ENCODE data around the gene AGBL4.

The AGBL4 gene

DNA sequence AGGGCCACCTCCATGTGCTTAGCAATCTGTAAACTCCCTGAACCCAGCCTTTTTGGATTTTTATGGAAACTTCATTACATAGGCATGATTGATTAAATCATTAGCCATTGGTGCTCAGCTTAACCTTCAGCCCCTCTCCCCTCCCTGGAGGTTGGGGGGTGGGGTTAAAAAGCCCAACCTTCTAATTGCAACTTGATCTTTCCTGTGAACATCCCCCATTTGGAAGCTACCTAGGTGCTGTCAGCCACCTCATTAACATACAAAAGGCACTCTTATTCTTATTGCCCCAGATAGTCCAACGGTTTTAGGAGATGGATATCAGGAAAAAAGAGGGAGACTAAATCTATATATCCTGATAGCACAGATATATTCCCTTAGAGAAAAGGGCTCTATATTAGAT lies 823.0 kb downstream of the AGBL4 start:
- no peak for TF ChIP-seq NFIC (IDR thresholded peaks at IDR 0.05)
- TF ChIP-seq FOXM1 (IDR thresholded peaks at IDR 0.05; ENCODE audit: borderline replicate concordance, low read depth) = no peak
- no peak for TF ChIP-seq TCF12 (IDR thresholded peaks at IDR 0.05; ENCODE audit: low read depth)
- TF ChIP-seq ZBTB7A (IDR thresholded peaks at IDR 0.05; ENCODE audit: low read depth) = no peak
- TF ChIP-seq CEBPB (IDR thresholded peaks at IDR 0.05) = no peak
- TF ChIP-seq RAD21 (IDR thresholded peaks at IDR 0.05; ENCODE audit: low read depth) = no peak
- TF ChIP-seq TAF1 (IDR thresholded peaks at IDR 0.05; ENCODE audit: low read depth) = no peak
- no peak for TF ChIP-seq EGR1 (IDR thresholded peaks at IDR 0.05)
- no peak for TF ChIP-seq CREB1 (IDR thresholded peaks at IDR 0.05; ENCODE audit: low read depth)
- TF ChIP-seq, protein P1, sequence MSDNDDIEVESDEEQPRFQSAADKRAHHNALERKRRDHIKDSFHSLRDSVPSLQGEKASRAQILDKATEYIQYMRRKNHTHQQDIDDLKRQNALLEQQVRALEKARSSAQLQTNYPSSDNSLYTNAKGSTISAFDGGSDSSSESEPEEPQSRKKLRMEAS (IDR thresholded peaks at IDR 0.05) = no peak
- TF ChIP-seq, protein P2, sequence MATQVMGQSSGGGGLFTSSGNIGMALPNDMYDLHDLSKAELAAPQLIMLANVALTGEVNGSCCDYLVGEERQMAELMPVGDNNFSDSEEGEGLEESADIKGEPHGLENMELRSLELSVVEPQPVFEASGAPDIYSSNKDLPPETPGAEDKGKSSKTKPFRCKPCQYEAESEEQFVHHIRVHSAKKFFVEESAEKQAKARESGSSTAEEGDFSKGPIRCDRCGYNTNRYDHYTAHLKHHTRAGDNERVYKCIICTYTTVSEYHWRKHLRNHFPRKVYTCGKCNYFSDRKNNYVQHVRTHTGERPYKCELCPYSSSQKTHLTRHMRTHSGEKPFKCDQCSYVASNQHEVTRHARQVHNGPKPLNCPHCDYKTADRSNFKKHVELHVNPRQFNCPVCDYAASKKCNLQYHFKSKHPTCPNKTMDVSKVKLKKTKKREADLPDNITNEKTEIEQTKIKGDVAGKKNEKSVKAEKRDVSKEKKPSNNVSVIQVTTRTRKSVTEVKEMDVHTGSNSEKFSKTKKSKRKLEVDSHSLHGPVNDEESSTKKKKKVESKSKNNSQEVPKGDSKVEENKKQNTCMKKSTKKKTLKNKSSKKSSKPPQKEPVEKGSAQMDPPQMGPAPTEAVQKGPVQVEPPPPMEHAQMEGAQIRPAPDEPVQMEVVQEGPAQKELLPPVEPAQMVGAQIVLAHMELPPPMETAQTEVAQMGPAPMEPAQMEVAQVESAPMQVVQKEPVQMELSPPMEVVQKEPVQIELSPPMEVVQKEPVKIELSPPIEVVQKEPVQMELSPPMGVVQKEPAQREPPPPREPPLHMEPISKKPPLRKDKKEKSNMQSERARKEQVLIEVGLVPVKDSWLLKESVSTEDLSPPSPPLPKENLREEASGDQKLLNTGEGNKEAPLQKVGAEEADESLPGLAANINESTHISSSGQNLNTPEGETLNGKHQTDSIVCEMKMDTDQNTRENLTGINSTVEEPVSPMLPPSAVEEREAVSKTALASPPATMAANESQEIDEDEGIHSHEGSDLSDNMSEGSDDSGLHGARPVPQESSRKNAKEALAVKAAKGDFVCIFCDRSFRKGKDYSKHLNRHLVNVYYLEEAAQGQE (IDR thresholded peaks at IDR 0.05; ENCODE audit: low read depth) = no peak
- no peak for TF ChIP-seq EP300 (IDR thresholded peaks at IDR 0.05; ENCODE audit: borderline replicate concordance)
- TF ChIP-seq TEAD4 (IDR thresholded peaks at IDR 0.05) = no peak
- TF ChIP-seq, protein P3, sequence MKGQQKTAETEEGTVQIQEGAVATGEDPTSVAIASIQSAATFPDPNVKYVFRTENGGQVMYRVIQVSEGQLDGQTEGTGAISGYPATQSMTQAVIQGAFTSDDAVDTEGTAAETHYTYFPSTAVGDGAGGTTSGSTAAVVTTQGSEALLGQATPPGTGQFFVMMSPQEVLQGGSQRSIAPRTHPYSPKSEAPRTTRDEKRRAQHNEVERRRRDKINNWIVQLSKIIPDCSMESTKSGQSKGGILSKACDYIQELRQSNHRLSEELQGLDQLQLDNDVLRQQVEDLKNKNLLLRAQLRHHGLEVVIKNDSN (IDR thresholded peaks at IDR 0.05) = no peak

DNA sequence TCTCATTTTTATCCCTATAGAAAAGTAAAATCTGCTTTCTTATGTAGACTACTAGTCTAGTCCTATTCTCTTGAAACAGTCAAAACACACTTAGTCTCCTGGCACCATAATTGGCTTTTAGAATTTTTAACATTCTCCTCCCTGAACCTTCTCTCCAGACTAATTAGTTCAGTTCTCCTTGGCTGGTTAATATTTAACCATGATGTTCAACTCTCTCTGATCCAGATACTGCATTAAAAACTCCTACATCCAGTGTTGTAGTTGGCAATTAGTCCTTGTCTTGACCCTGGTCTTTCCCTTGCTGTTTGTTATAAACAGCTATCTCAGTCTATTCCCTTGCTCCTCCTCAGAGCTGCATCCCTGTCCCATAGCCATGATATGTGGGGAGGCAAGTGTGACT lies 824.2 kb downstream of the AGBL4 start:
- TF ChIP-seq ZBTB7A (IDR thresholded peaks at IDR 0.05; ENCODE audit: low read depth) (no peak), TEAD4 (IDR thresholded peaks at IDR 0.05) (no peak), RAD21 (IDR thresholded peaks at IDR 0.05; ENCODE audit: low read depth) (no peak), TCF12 (IDR thresholded peaks at IDR 0.05; ENCODE audit: low read depth) (no peak), CREB1 (IDR thresholded peaks at IDR 0.05; ENCODE audit: low read depth) (no peak), FOXM1 (IDR thresholded peaks at IDR 0.05; ENCODE audit: borderline replicate concordance, low read depth) (no peak), EGR1 (IDR thresholded peaks at IDR 0.05) (no peak), CEBPB (IDR thresholded peaks at IDR 0.05) (no peak), NFIC (IDR thresholded peaks at IDR 0.05) (no peak), EP300 (IDR thresholded peaks at IDR 0.05; ENCODE audit: borderline replicate concordance) (no peak)
- TF ChIP-seq, protein P3 (IDR thresholded peaks at IDR 0.05) = no peak

DNA sequence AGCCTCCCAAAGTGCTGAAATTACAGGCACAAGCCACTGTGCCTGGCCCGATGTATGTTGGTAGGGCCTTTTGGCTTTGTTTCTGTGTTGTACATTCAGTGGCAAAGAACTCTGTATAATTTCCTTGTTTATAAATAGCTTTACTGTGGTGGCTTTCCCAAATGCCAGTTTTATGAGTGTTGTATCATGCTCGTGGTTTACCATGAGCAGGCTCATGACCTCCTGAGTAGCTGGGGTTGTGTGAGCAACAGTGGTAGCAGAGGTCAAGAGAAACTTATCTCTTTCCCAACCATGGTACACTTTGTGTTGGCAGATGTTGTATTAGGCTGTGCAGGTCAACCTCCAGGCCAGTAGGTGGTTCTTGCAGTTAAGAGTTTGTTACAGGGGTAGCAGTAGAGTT lies 826.7 kb downstream of the AGBL4 start:
- no peak for TF ChIP-seq NFIC (IDR thresholded peaks at IDR 0.05)
- no peak for TF ChIP-seq CREB1 (IDR thresholded peaks at IDR 0.05; ENCODE audit: low read depth)
- TF ChIP-seq EP300 (IDR thresholded peaks at IDR 0.05; ENCODE audit: borderline replicate concordance) = no peak
- TF ChIP-seq RAD21 (IDR thresholded peaks at IDR 0.05; ENCODE audit: low read depth) = no peak
- TF ChIP-seq ZBTB7A (IDR thresholded peaks at IDR 0.05; ENCODE audit: low read depth) = no peak
- TF ChIP-seq, protein P3 (IDR thresholded peaks at IDR 0.05) = no peak
- TF ChIP-seq CEBPB (IDR thresholded peaks at IDR 0.05) = no peak
- TF ChIP-seq TCF12 (IDR thresholded peaks at IDR 0.05; ENCODE audit: low read depth) = no peak
- TF ChIP-seq YY1 (IDR thresholded peaks at IDR 0.05; ENCODE audit: low read depth) = no peak
- TF ChIP-seq FOXM1 (IDR thresholded peaks at IDR 0.05; ENCODE audit: borderline replicate concordance, low read depth) = no peak
- TF ChIP-seq, protein P2 (IDR thresholded peaks at IDR 0.05; ENCODE audit: low read depth) = no peak
- TF ChIP-seq, protein P1 (IDR thresholded peaks at IDR 0.05) = no peak

DNA sequence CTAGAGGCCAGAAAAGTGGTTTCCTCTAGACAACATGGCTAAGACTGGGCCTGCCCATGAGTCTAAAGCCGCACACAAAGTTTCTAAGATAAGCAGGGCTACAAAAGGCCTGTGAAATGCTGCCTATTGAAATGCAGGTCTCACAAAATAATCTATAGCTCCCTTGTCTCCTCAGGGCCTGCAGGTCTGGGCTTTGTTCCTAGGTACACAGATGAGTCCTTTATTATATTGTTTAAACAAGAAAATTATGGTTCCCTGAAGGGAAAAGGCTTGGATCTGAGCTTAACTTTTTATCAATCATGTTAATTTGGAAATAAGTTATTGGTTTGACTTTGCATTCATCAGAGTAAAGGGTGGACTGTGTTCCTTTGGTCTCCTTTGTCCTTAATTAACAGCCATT lies 833.6 kb downstream of the AGBL4 start:
- TF ChIP-seq, protein P2 (IDR thresholded peaks at IDR 0.05; ENCODE audit: low read depth) = no peak
- TF ChIP-seq TCF12 (IDR thresholded peaks at IDR 0.05; ENCODE audit: low read depth) = no peak
- TF ChIP-seq YY1 (IDR thresholded peaks at IDR 0.05; ENCODE audit: low read depth) = no peak
- no peak for TF ChIP-seq CREB1 (IDR thresholded peaks at IDR 0.05; ENCODE audit: low read depth)
- TF ChIP-seq, protein P1 (IDR thresholded peaks at IDR 0.05) = no peak
- no peak for TF ChIP-seq TEAD4 (IDR thresholded peaks at IDR 0.05)
- TF ChIP-seq NFIC (IDR thresholded peaks at IDR 0.05) = no peak
- no peak for TF ChIP-seq FOXM1 (IDR thresholded peaks at IDR 0.05; ENCODE audit: borderline replicate concordance, low read depth)
- no peak for TF ChIP-seq EP300 (IDR thresholded peaks at IDR 0.05; ENCODE audit: borderline replicate concordance)
- TF ChIP-seq, protein P3 (IDR thresholded peaks at IDR 0.05) = no peak
- no peak for TF ChIP-seq EGR1 (IDR thresholded peaks at IDR 0.05)
- no peak for TF ChIP-seq TAF1 (IDR thresholded peaks at IDR 0.05; ENCODE audit: low read depth)
- TF ChIP-seq ZBTB7A (IDR thresholded peaks at IDR 0.05; ENCODE audit: low read depth) = no peak
- no peak for TF ChIP-seq RAD21 (IDR thresholded peaks at IDR 0.05; ENCODE audit: low read depth)
- TF ChIP-seq CEBPB (IDR thresholded peaks at IDR 0.05) = no peak

All from Ishikawa (cell line).